ENCODE data around the gene KYAT1. TPM values are rescaled to one million over a fixed set of nuclear protein-coding genes. Genes with fewer than 3 reads are reported as not detected.
A peak's percentile ranks its signal among the peaks of the same experiment; 100 is the strongest.

The KYAT1 gene
- total and polyA plus RNA-seq, 2 of the 8 experiments (the other 6 are each of a cell fraction or from before 2014, with no cell fraction given): 30.4 to 42.2 TPM

GRCh38 chr9:128829477-128830251, 52.1 kb downstream of the KYAT1 start, which contains the start of gene SPOUT1 (continued):
- TF ChIP-seq, protein P1, sequence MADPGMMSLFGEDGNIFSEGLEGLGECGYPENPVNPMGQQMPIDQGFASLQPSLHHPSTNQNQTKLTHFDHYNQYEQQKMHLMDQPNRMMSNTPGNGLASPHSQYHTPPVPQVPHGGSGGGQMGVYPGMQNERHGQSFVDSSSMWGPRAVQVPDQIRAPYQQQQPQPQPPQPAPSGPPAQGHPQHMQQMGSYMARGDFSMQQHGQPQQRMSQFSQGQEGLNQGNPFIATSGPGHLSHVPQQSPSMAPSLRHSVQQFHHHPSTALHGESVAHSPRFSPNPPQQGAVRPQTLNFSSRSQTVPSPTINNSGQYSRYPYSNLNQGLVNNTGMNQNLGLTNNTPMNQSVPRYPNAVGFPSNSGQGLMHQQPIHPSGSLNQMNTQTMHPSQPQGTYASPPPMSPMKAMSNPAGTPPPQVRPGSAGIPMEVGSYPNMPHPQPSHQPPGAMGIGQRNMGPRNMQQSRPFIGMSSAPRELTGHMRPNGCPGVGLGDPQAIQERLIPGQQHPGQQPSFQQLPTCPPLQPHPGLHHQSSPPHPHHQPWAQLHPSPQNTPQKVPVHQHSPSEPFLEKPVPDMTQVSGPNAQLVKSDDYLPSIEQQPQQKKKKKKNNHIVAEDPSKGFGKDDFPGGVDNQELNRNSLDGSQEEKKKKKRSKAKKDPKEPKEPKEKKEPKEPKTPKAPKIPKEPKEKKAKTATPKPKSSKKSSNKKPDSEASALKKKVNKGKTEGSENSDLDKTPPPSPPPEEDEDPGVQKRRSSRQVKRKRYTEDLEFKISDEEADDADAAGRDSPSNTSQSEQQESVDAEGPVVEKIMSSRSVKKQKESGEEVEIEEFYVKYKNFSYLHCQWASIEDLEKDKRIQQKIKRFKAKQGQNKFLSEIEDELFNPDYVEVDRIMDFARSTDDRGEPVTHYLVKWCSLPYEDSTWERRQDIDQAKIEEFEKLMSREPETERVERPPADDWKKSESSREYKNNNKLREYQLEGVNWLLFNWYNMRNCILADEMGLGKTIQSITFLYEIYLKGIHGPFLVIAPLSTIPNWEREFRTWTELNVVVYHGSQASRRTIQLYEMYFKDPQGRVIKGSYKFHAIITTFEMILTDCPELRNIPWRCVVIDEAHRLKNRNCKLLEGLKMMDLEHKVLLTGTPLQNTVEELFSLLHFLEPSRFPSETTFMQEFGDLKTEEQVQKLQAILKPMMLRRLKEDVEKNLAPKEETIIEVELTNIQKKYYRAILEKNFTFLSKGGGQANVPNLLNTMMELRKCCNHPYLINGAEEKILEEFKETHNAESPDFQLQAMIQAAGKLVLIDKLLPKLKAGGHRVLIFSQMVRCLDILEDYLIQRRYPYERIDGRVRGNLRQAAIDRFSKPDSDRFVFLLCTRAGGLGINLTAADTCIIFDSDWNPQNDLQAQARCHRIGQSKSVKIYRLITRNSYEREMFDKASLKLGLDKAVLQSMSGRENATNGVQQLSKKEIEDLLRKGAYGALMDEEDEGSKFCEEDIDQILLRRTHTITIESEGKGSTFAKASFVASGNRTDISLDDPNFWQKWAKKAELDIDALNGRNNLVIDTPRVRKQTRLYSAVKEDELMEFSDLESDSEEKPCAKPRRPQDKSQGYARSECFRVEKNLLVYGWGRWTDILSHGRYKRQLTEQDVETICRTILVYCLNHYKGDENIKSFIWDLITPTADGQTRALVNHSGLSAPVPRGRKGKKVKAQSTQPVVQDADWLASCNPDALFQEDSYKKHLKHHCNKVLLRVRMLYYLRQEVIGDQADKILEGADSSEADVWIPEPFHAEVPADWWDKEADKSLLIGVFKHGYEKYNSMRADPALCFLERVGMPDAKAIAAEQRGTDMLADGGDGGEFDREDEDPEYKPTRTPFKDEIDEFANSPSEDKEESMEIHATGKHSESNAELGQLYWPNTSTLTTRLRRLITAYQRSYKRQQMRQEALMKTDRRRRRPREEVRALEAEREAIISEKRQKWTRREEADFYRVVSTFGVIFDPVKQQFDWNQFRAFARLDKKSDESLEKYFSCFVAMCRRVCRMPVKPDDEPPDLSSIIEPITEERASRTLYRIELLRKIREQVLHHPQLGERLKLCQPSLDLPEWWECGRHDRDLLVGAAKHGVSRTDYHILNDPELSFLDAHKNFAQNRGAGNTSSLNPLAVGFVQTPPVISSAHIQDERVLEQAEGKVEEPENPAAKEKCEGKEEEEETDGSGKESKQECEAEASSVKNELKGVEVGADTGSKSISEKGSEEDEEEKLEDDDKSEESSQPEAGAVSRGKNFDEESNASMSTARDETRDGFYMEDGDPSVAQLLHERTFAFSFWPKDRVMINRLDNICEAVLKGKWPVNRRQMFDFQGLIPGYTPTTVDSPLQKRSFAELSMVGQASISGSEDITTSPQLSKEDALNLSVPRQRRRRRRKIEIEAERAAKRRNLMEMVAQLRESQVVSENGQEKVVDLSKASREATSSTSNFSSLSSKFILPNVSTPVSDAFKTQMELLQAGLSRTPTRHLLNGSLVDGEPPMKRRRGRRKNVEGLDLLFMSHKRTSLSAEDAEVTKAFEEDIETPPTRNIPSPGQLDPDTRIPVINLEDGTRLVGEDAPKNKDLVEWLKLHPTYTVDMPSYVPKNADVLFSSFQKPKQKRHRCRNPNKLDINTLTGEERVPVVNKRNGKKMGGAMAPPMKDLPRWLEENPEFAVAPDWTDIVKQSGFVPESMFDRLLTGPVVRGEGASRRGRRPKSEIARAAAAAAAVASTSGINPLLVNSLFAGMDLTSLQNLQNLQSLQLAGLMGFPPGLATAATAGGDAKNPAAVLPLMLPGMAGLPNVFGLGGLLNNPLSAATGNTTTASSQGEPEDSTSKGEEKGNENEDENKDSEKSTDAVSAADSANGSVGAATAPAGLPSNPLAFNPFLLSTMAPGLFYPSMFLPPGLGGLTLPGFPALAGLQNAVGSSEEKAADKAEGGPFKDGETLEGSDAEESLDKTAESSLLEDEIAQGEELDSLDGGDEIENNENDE (IDR thresholded peaks at IDR 0.05; ENCODE audit: insufficient replicate concordance, low read length): no peak
- no peak for TF ChIP-seq CBX8 (IDR thresholded peaks at IDR 0.05; ENCODE audit: borderline replicate concordance, low read depth, low read length)
- no peak for TF ChIP-seq SRF (IDR thresholded peaks at IDR 0.05; ENCODE audit: low read depth, low read length)
- no peak for TF ChIP-seq SIRT6 (IDR thresholded peaks at IDR 0.05; ENCODE audit: low read length)
- TF ChIP-seq EGR1 (IDR thresholded peaks at IDR 0.05; ENCODE audit: borderline replicate concordance, low read depth, low read length): no peak
- no peak for TF ChIP-seq BCL11A (IDR thresholded peaks at IDR 0.05; ENCODE audit: low read depth in 2 of 2, low read length in 2 of 2)
- no peak for TF ChIP-seq CHD2 (IDR thresholded peaks at IDR 0.05; ENCODE audit: low read length)
- no peak for TF ChIP-seq EZH2 (IDR thresholded peaks at IDR 0.05; ENCODE audit: low read depth, low read length, severe bottlenecking)
- TF ChIP-seq CBX5 (IDR thresholded peaks at IDR 0.05; ENCODE audit: low read depth, low read length): no peak
- peak; percentile 95 for TF ChIP-seq PHF8 (conservative IDR thresholded peaks at IDR 0.05; ENCODE audit: low read depth, low read length)
- TF ChIP-seq RXRA (IDR thresholded peaks at IDR 0.05; ENCODE audit: insufficient read depth, low read depth, low read length): no peak

Data from H1 (cell line).